Spleen (tissue), 11 donors: Measurements from ENCODE around the gene SKIC8. TPM values are rescaled to one million over a fixed set of nuclear protein-coding genes. Genes with fewer than 3 reads are reported as not detected.
A peak's percentile ranks its signal among the peaks of the same experiment; 100 is the strongest.

Experiments used
- DNase-seq: peaks from one replicate; pipeline ENCODE4 v3.0.0-alpha.2; 2020
- H3K27ac ChIP-seq, 8 donors: fragments of 200-600 bp; sonication (generic) in 7 of 8; 1 replicate in 4 of 8; 2 replicates in 4 of 8; pipeline versions ENCODE4 v1.5.0 to v1.8.0; 2016 to 2021; ENCODE audit warnings: inconsistent platforms in 4 of 8, mild to moderate bottlenecking in 4 of 8, moderate library complexity in 1 of 8
- H3K27me3 ChIP-seq, 7 donors: fragments of 200-600 bp; sonication (generic) in 6 of 7; replicated peaks in 1 of 7; 1 replicate in 4 of 7; 2 replicates in 3 of 7; pipeline versions ENCODE4 v1.5.0 to v1.8.0; 2016 to 2021; ENCODE audit warnings: inconsistent platforms in 3 of 7, mild to moderate bottlenecking in 1 of 7
- H3K36me3 ChIP-seq, 6 donors: fragments of 200-600 bp; sonication (generic) in 5 of 6; 1 replicate in 4 of 6; 2 replicates in 2 of 6; pipeline versions ENCODE4 v1.5.0 to v1.8.0; 2016 to 2021; ENCODE audit warnings: inconsistent platforms in 2 of 6
- H3K4me1 ChIP-seq, 6 donors: fragments of 200-600 bp; sonication (generic) in 5 of 6; 1 replicate in 3 of 6; 2 replicates in 3 of 6; pipeline versions ENCODE4 v1.5.0 to v1.8.0; 2016 to 2021; ENCODE audit warnings: inconsistent platforms in 3 of 6
- H3K4me3 ChIP-seq, 8 donors: fragments of 200-600 bp; sonication (generic) in 7 of 8; 1 replicate in 4 of 8; 2 replicates in 4 of 8; pipeline versions ENCODE4 v1.5.0 to v1.8.0; 2016 to 2021; ENCODE audit warnings: inconsistent platforms in 4 of 8, mild to moderate bottlenecking in 4 of 8, moderate library complexity in 2 of 8
- H3K9me3 ChIP-seq, 8 donors: fragments of 200-600 bp; sonication (generic) in 7 of 8; 1 replicate in 4 of 8; 2 replicates in 4 of 8; pipeline versions ENCODE4 v1.5.0 to v1.8.0; 2016 to 2021; ENCODE audit warnings: inconsistent platforms in 4 of 8
- CTCF ChIP-seq, 11 experiments: fragments of 200-600 bp in 7 of 11; fragments of 450-650 bp in 4 of 11; sonication (generic) in 4 of 11; IDR thresholded peaks in 8 of 11; conservative IDR thresholded peaks in 3 of 11; 1 replicate in 7 of 11; 2 replicates in 4 of 11; pipeline versions ENCODE4 v1.4.0 to v1.8.0; 2016 to 2021; ENCODE audit warnings: antibody characterized with exemption in 11 of 11, inconsistent platforms in 4 of 11, mild to moderate bottlenecking in 1 of 11
- POLR2A ChIP-seq, 3 donors: fragments of 450-650 bp; IDR thresholded peaks; one replicate each; pipeline ENCODE4 v1.5.1; 2017; ENCODE audit warnings: antibody characterized with exemption in 3 of 3, mild to moderate bottlenecking in 1 of 3
- POLR2AphosphoS5 ChIP-seq, 3 donors: sonication (generic); formaldehyde crosslinking; IDR thresholded peaks; one replicate each; pipeline ENCODE4 v1.5.1; 2017; ENCODE audit warnings: antibody characterized with exemption in 3 of 3
- WGBS, 5 donors: extraction: QIAGEN DNeasy Blood & Tissue Kit in 3 of 5; methylation state at CpG; one replicate each; pipeline versions ENCODE4 v1.1.5 to v1.1.7; 2013 to 2018; 5-methylcytosine and 5-hydroxymethylcytosine counted together
- intact Hi-C: fragments of 100-400 bp; cut with DNase I; formaldehyde crosslinking; loops from one replicate; pipeline ENCODE4 v1.15.0; 2023; ENCODE audit warnings: low total_unique reads
- polyA plus RNA-seq, 3 donors: library from polyadenylated mRNA; stranded (reverse); fragments of 200-250 nt; gene quantifications; one replicate each; pipeline ENCODE4 v1.2.1, GENCODE V29; 2013
- total RNA-seq, 7 donors: library from RNA; depleted of rRNA in 3 of 7; stranded (reverse); fragments of >200 nt in 3 of 7; fragmentation: NEBNext Ultra II Directional in 4 of 7; extraction: Animal tissue kit (Norgen Biotek cat#: 25700) in 4 of 7; gene quantifications; one replicate each; pipeline versions ENCODE4 v1.1.0 to v1.2.1, GENCODE V29; 2016 to 2021
- donor health status: healthy with polysubstance abuse.
- donor health status: DM: no; HTN: no; CAD: no; lungs with moderate emphysema.
- donor health status: DM: no; HTN: no; CAD: no.
- donor health status: Bipolar disorder and iron deficiency.
- donor health status: healthy.
- donor health status: DM: no; HTN: no; CAD: no.
- donor health status: DM: yes; HTN: yes; CAD: no.

The SKIC8 gene
- total and polyA plus RNA-seq, 10 donors: 33.3 to 60.6 (median 41.7) TPM

GRCh38 chr15:78324144-78324543 is 24.7 kb upstream of the SKIC8 start:
- no peak for DNase-seq
- Histone ChIP-seq H3K4me1 (peaks cover 0 to 20% (median 0%) of the 10 kb centered on the region in 6 donors), H3K4me3 (no peak overlapping the region), H3K9me3 (no peaks in the 10 kb centered on the region), H3K27ac (no peak overlapping the region), H3K36me3 (no peaks in the 10 kb centered on the region), H3K27me3 (peaks cover 0 to 3% (median 0%) of the 10 kb centered on the region in 7 donors)
- WGBS, 5 donors: 93 to 96% (median 95%) methylated on average over 5 of the region's 5 CpGs
- intact Hi-C loops: no loop called here
- TF ChIP-seq CTCF (IDR thresholded peaks at IDR 0.05 in 8 of 11, conservative IDR thresholded peaks at IDR 0.05 in 3 of 11): no peak
- TF ChIP-seq POLR2AphosphoS5 (IDR thresholded peaks at IDR 0.05): no peak
- TF ChIP-seq POLR2A (IDR thresholded peaks at IDR 0.05): no peak

DNA sequence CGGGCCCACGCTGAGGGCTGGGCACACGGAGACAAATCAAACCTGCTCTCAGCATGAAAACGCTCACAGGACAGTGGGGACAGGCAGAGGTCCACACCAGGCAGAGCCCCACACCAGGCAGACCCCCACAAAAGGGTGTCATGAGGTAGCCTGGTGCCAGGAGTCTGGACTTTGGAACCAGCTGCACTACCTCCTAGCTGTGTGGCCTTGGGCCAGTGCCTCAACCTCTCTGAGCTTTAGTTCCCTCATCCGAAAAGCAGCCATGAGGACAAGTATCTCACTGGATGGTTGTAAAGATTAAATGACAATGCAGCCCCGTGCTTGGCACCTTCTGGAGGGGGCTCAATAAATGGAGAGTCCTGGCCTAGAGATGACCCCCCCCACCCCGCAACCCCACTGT is 24.3 kb upstream of the SKIC8 start:
- H3K4me3 ChIP-seq: no peak overlapping the region
- WGBS, 5 donors: 75 to 83% (median 81%) methylated on average over 7 of the region's 7 CpGs
- H3K27me3 ChIP-seq: peaks cover 0 to 3% (median 0%) of the 10 kb centered on the region in 7 donors
- DNase-seq: peak; percentile 47
- H3K4me1 ChIP-seq: peaks cover 0 to 18% (median 0%) of the 10 kb centered on the region in 6 donors
- intact Hi-C loops: no loop called here
- H3K36me3 ChIP-seq: no peaks in the 10 kb centered on the region
- TF ChIP-seq POLR2AphosphoS5 (IDR thresholded peaks at IDR 0.05) (no peak), POLR2A (IDR thresholded peaks at IDR 0.05) (no peak), CTCF (IDR thresholded peaks at IDR 0.05 in 8 of 11, conservative IDR thresholded peaks at IDR 0.05 in 3 of 11) (no peak)
- H3K27ac ChIP-seq: no peak overlapping the region
- H3K9me3 ChIP-seq: no peaks in the 10 kb centered on the region

- H3K27ac ChIP-seq: peak overlapping the region in 5 of 8 donors; percentile 22 to 65 (median 56)
- H3K9me3 ChIP-seq: no peaks in the 10 kb centered on the region
- intact Hi-C loops: no loop called here
- WGBS, 5 donors: 70 to 81% (median 74%) methylated on average over 17 to 19 of the region's 19 CpGs
- peaks cover 0 to 3% (median 0%) of the 10 kb centered on the region in 7 donors for H3K27me3 ChIP-seq
- TF ChIP-seq POLR2A (IDR thresholded peaks at IDR 0.05) (no peak), POLR2AphosphoS5 (IDR thresholded peaks at IDR 0.05) (no peak), CTCF (IDR thresholded peaks at IDR 0.05 in 8 of 11, conservative IDR thresholded peaks at IDR 0.05 in 3 of 11) (no peak)
- H3K4me3 ChIP-seq: no peak overlapping the region
- peaks cover 0 to 18% (median 0%) of the 10 kb centered on the region in 6 donors for H3K4me1 ChIP-seq
- DNase-seq: peak; percentile 28
- H3K36me3 ChIP-seq: no peaks in the 10 kb centered on the region
Observed at GRCh38 chr15:78322724-78323521, 23.5 kb upstream of the SKIC8 start.

DNA sequence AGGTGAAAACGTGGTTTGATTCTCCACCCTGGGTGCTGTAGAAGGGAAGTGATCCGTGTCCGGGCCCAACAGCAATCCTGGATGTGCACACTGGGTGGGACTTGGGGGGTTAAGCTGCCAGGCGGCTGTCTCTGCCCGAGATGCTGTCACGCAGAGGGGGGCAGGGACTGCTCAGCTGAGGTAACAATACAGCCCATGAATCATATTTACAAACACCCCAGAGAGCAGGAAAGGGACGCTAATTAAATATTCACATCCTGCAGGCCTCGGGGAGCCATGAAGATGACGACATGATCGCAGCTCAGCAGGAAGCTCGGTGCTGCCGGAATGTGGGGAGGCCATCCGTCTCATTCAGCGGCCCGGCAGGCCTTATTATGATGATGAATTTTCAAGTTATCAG is 22.8 kb upstream of the SKIC8 start:
- Histone ChIP-seq H3K36me3 (no peaks in the 10 kb centered on the region), H3K27ac (peak overlapping the region in 4 of 8 donors; percentile 22 to 65 (median 60)), H3K4me1 (peaks cover 0 to 18% (median 0%) of the 10 kb centered on the region in 6 donors), H3K27me3 (peaks cover 0 to 3% (median 0%) of the 10 kb centered on the region in 7 donors), H3K4me3 (no peak overlapping the region), H3K9me3 (no peaks in the 10 kb centered on the region)
- DNase-seq: peak; percentile 64
- intact Hi-C loops: no loop called here
- TF ChIP-seq POLR2AphosphoS5 (IDR thresholded peaks at IDR 0.05) (peak in 2 of 3 donors; percentile 34 to 38), CTCF (IDR thresholded peaks at IDR 0.05 in 8 of 11, conservative IDR thresholded peaks at IDR 0.05 in 3 of 11) (no peak), POLR2A (IDR thresholded peaks at IDR 0.05) (no peak)
- WGBS, 5 donors: 53 to 71% (median 57%) methylated on average over 13 to 15 of the region's 15 CpGs
